H1 (cell line): ENCODE results near the gene EMX2. TPM values are rescaled to one million over a fixed set of nuclear protein-coding genes. Genes with fewer than 3 reads are reported as not detected.

Experiments
- CTCF ChIA-PET: fragments of 300-600 bp; sonication (Branson Sonifier 250); formaldehyde crosslinking; loops from one replicate; lab custom pipeline; 2021; ENCODE audit not compliant: partially characterized antibody; lab: Charles Lee
- POLR2A ChIA-PET: fragments of 300-600 bp; sonication (Branson Sonifier 250); formaldehyde crosslinking; loops from one replicate; lab custom pipeline; 2021; ENCODE audit warnings: inconsistent platforms; ENCODE audit not compliant: partially characterized antibody; lab: Charles Lee
- DNase-seq, 2 experiments: peaks; one replicate each; pipeline versions ENCODE4 v3.0.0 to v3.0.0-alpha.2; 2010 to 2022; ENCODE audit warnings: low spot score in 2 of 2, low read depth in 1 of 2, mixed read lengths in 1 of 2
- FAIRE-seq: peaks from 2 replicates; lab custom pipeline; 2011; peaks lifted over from hg19 to GRCh38; lab: Jason Lieb, UNC
- H2AFZ ChIP-seq: 2 replicates; pipeline ENCODE4 v1.8.1; 2012; ENCODE audit warnings: low read length, inconsistent platforms
- H2AK5ac ChIP-seq: 2 replicates; pipeline ENCODE4 v1.6.1; 2013; ENCODE audit warnings: low read depth, low read length
- H2BK120ac ChIP-seq: replicated peaks from 2 replicates; pipeline ENCODE3; 2013; ENCODE audit warnings: low read depth, low read length, inconsistent platforms
- H2BK12ac ChIP-seq: 2 replicates; pipeline ENCODE4 v1.6.1; 2013; ENCODE audit warnings: low read depth, low read length
- H2BK15ac ChIP-seq: 2 replicates; pipeline ENCODE4 v1.6.1; 2013; ENCODE audit warnings: low read length
- H2BK20ac ChIP-seq: 2 replicates; pipeline ENCODE4 v1.6.1; 2013; ENCODE audit warnings: low read length
- H2BK5ac ChIP-seq: 2 replicates; pipeline ENCODE4 v1.6.1; 2013; ENCODE audit warnings: low read depth, low read length
- H3K14ac ChIP-seq: 2 replicates; pipeline ENCODE4 v1.6.1; 2013; ENCODE audit warnings: inconsistent platforms; ENCODE audit not compliant: insufficient read length
- H3K18ac ChIP-seq: 2 replicates; pipeline ENCODE4 v1.6.1; 2013; ENCODE audit warnings: low read length; ENCODE audit errors: extremely low read depth
- H3K23ac ChIP-seq: 2 replicates; pipeline ENCODE4 v1.6.1; 2013; ENCODE audit warnings: inconsistent platforms; ENCODE audit not compliant: insufficient read length
- H3K23me2 ChIP-seq: 2 replicates; pipeline ENCODE4 v1.6.1; 2013; ENCODE audit warnings: low read depth, low read length
- H3K27ac ChIP-seq: 2 replicates; pipeline ENCODE4 v1.6.1; 2011; ENCODE audit warnings: low read depth, low read length, inconsistent platforms
- H3K27me3 ChIP-seq, 4 experiments: replicated peaks in 1 of 4; 1 replicate in 1 of 4; 2 replicates in 3 of 4; pipeline versions ENCODE4 v1.6.1 to v1.8.1; 2011 to 2013; ENCODE audit warnings: low read length in 3 of 4, mild to moderate bottlenecking in 3 of 4, inconsistent platforms in 2 of 4, mixed read lengths in 2 of 4, moderate library complexity in 1 of 4; ENCODE audit not compliant: control insufficient read depth in 3 of 4, insufficient read depth in 3 of 4; ENCODE audit errors: extremely low read depth in 1 of 4
- H3K36me3 ChIP-seq, 4 experiments: 2 replicates each; pipeline versions ENCODE4 v1.6.1 to v1.8.1; 2011 to 2013; ENCODE audit warnings: mild to moderate bottlenecking in 4 of 4, low read length in 3 of 4, moderate library complexity in 2 of 4, control low read depth in 1 of 4, inconsistent platforms in 1 of 4; ENCODE audit not compliant: insufficient read depth in 4 of 4, control insufficient read depth in 2 of 4
- H3K4ac ChIP-seq: replicated peaks from 2 replicates; pipeline ENCODE3; 2013; ENCODE audit warnings: low read length, low read depth, mixed read lengths, inconsistent platforms; ENCODE audit not compliant: insufficient read length
- H3K4me1 ChIP-seq, 4 experiments: replicated peaks in 1 of 4; 1 replicate in 1 of 4; 2 replicates in 3 of 4; pipeline versions ENCODE4 v1.6.1 to v1.8.1; 2011 to 2013; ENCODE audit warnings: low read length in 3 of 4, inconsistent platforms in 2 of 4, mixed read lengths in 1 of 4; ENCODE audit not compliant: insufficient read depth in 4 of 4, control insufficient read depth in 3 of 4
- H3K4me2 ChIP-seq, 2 experiments: 2 replicates each; pipeline versions ENCODE4 v1.6.1 to v1.8.1; 2011 to 2013; ENCODE audit warnings: low read depth in 2 of 2, low read length in 2 of 2, control low read depth in 1 of 2, inconsistent platforms in 1 of 2, mild to moderate bottlenecking in 1 of 2; ENCODE audit not compliant: insufficient read depth in 1 of 2
- H3K4me3 ChIP-seq, 4 experiments: fragments of 200-600, 300-600 bp in 1 of 4; sonication (generic), shearing (Covaris generic), sonication (Bioruptor Twin) in 1 of 4; 2 replicates each; pipeline versions ENCODE4 v1.5.1 to v1.8.1; 2011 to 2016; ENCODE audit warnings: low read length in 4 of 4, low read depth in 3 of 4, control low read depth in 2 of 4, inconsistent platforms in 2 of 4, mild to moderate bottlenecking in 2 of 4, mixed read lengths in 1 of 4, moderate library complexity in 1 of 4; ENCODE audit not compliant: insufficient read depth in 2 of 4; ENCODE audit errors: extremely low read depth in 1 of 4
- H3K56ac ChIP-seq: replicated peaks from 2 replicates; pipeline ENCODE3; 2013; ENCODE audit warnings: low read depth, mild to moderate bottlenecking, mixed read lengths, low read length, inconsistent platforms; ENCODE audit not compliant: insufficient read length
- H3K79me1 ChIP-seq: 2 replicates; pipeline ENCODE4 v1.6.1; 2013; ENCODE audit warnings: low read depth, low read length, control low read depth
- H3K79me2 ChIP-seq, 2 experiments: 2 replicates each; pipeline versions ENCODE4 v1.6.1 to v1.8.1; 2012 to 2013; ENCODE audit warnings: low read length in 2 of 2, mild to moderate bottlenecking in 2 of 2, inconsistent platforms in 1 of 2; ENCODE audit not compliant: insufficient read depth in 2 of 2, control insufficient read depth in 1 of 2
- H3K9ac ChIP-seq, 4 experiments: replicated peaks in 1 of 4; 1 replicate in 1 of 4; 2 replicates in 3 of 4; pipeline versions ENCODE4 v1.6.1 to v1.8.1; 2011 to 2013; ENCODE audit warnings: low read depth in 3 of 4, low read length in 3 of 4, control low read depth in 2 of 4, mild to moderate bottlenecking in 2 of 4, moderate library complexity in 2 of 4, inconsistent platforms in 1 of 4; ENCODE audit errors: extremely low read depth in 1 of 4
- H3K9me3 ChIP-seq, 2 experiments: 2 replicates each; pipeline versions ENCODE4 v1.6.1 to v1.8.1; 2012 to 2013; ENCODE audit warnings: mild to moderate bottlenecking in 2 of 2, moderate library complexity in 2 of 2, control low read depth in 1 of 2, inconsistent platforms in 1 of 2, low read depth in 1 of 2, low read length in 1 of 2, mixed read lengths in 1 of 2; ENCODE audit not compliant: insufficient read depth in 2 of 2
- H4K20me1 ChIP-seq, 2 experiments: replicated peaks in 1 of 2; 2 replicates each; pipeline versions ENCODE3 to v1.8.1; 2011 to 2013; ENCODE audit warnings: inconsistent platforms in 2 of 2, low read length in 2 of 2, mild to moderate bottlenecking in 1 of 2; ENCODE audit not compliant: insufficient read depth in 2 of 2, control insufficient read depth in 1 of 2
- H4K5ac ChIP-seq: 2 replicates; pipeline ENCODE4 v1.6.1; 2013; ENCODE audit warnings: low read length, low read depth, mixed read lengths, inconsistent platforms; ENCODE audit not compliant: insufficient read length
- H4K8ac ChIP-seq: 2 replicates; pipeline ENCODE4 v1.8.0; 2013; ENCODE audit warnings: mild to moderate bottlenecking, moderate library complexity, low read length, inconsistent platforms; ENCODE audit not compliant: insufficient read depth; ENCODE audit errors: extremely low read depth
- H4K91ac ChIP-seq: replicated peaks from 2 replicates; pipeline ENCODE3; 2013; ENCODE audit warnings: low read length, mixed read lengths, inconsistent platforms; ENCODE audit not compliant: insufficient read length
- BCL11A ChIP-seq, 2 experiments: IDR thresholded peaks; one replicate each; pipeline ENCODE4 v1.6.1; 2011; ENCODE audit warnings: low read depth in 2 of 2, low read length in 2 of 2, mild to moderate bottlenecking in 2 of 2
- WGBS, 2 experiments: shearing (Covaris generic) in 1 of 2; methylation state at CpG; one replicate each; pipeline versions ENCODE4 v1.1.6 to v1.1.7; 2013 to 2015; ENCODE audit warnings: low lambda C conversion rate in 2 of 2, mixed read lengths in 2 of 2, inconsistent platforms in 1 of 2, low coverage in 1 of 2, missing lambda C conversion rate in 1 of 2; ENCODE audit not compliant: insufficient replicate concordance in 2 of 2, insufficient coverage in 1 of 2, insufficient read length in 1 of 2; ENCODE audit errors: extremely low coverage in 1 of 2, missing lambda C conversion rate in 1 of 2; 5-methylcytosine and 5-hydroxymethylcytosine counted together
- polyA plus RNA-seq, 7 experiments: library from polyadenylated mRNA; depleted of rRNA in 3 of 7; stranded (reverse) in 5 of 7; unstranded in 2 of 7; fragments of >200 nt in 5 of 7; fragments of 200-250 nt in 2 of 7; gene quantifications; 1 replicate in 5 of 7; 2 replicates in 1 of 7; 4 replicates in 1 of 7; pipeline versions ENCODE4 v1.2.1 to v1.2.3, GENCODE V29; 2011 to 2013; ENCODE audit warnings: missing spikeins in 2 of 7, mixed read lengths in 2 of 7
- total RNA-seq: library from RNA; stranded (reverse); fragmentation: NEBNext Ultra II Directional; extraction: Animal tissue kit (Norgen Biotek cat#: 25700); gene quantifications from 2 replicates; pipeline ENCODE4 v1.2.1, GENCODE V29; 2021

Gene EMX2
- total and polyA plus RNA-seq, 2 of the 8 experiments (the other 6 are each of a cell fraction or from before 2014, with no cell fraction given) = not detected

DNA sequence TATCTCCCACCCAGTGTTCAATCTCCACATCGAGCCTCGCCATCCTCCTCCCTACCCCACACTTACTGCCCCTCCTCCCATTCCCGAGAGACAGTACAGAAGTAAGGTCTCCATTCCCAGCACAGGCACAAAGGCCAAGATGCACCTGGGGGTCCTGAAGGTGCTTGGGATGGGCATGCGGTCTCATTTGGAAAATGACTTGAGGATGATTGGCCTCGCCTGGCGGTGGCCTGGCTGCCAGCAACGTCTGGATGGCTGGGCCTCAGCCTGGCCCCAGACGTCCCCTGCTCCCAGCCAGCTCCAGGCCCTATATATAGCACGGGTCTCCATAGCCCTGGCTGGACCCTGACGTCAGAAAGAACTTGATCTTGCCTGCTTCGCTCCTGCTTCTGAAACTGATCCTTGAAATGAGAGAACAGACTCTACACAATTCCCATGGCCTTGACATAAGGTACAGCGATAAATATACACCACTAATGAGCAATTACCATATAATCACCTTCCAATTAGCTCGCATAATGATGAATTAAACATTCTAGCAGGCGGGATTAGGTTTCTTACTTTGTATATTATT lies 11.8 kb downstream of the EMX2 start:
- H3K4me3 ChIP-seq = peak overlapping the region in 1 of 4 experiments; percentile 51; a peak in 1 of 8 replicates
- H3K27me3 ChIP-seq = peaks cover 64 to 71% (median 68%) of the 10 kb centered on the region in 4 experiments
- no peak overlapping the region for H4K5ac ChIP-seq
- DNase-seq = no peak
- no peak overlapping the region for H3K14ac ChIP-seq
- H3K23ac ChIP-seq = no peak overlapping the region
- no peak overlapping the region for H3K56ac ChIP-seq
- H2AK5ac ChIP-seq = no peak overlapping the region
- 0 out of 2 replicates have a peak overlapping the region, but pooled peaks have one; percentile 50 for H2BK12ac ChIP-seq
- no peak overlapping the region for H3K9ac ChIP-seq
- H3K79me1 ChIP-seq = no peaks in the 10 kb centered on the region
- H2BK120ac ChIP-seq = no peak overlapping the region
- H3K4ac ChIP-seq = no peak overlapping the region
- peaks cover 5% of the 10 kb centered on the region for H3K23me2 ChIP-seq
- H2AFZ ChIP-seq = no peak overlapping the region
- H3K4me1 ChIP-seq = peaks cover 0 to 23% (median 13%) of the 10 kb centered on the region in 4 experiments; a peak in 6 of 7 replicates
- H2BK5ac ChIP-seq = no peak overlapping the region
- H3K18ac ChIP-seq = no peak overlapping the region; the same call in 1 of the 2 replicates
- H2BK20ac ChIP-seq = no peak overlapping the region
- FAIRE-seq = no peak
- no peaks in the 10 kb centered on the region for H3K79me2 ChIP-seq
- peaks cover 19 to 25% of the 10 kb centered on the region in 2 experiments for H4K20me1 ChIP-seq
- no peaks in the 10 kb centered on the region for H3K36me3 ChIP-seq
- WGBS, 2 experiments = 54% methylated on average over 14 of the region's 14 CpGs; no CpG with 5 or more reads in 1 of the 2 experiments
- POLR2A ChIA-PET = interaction anchor here (1.3 to 1.7 kb wide), 2 partner anchors 20 to 396 kb away, joined by 4 to 6 read pairs; no protein-coding TSS in a partner anchor
- H3K4me2 ChIP-seq = peak overlapping the region; percentile 60 to 65
- H3K27ac ChIP-seq = no peak overlapping the region
- no peak overlapping the region for H4K8ac ChIP-seq
- peak overlapping the region; percentile 83 for H2BK15ac ChIP-seq
- TF ChIP-seq BCL11A (IDR thresholded peaks at IDR 0.05; ENCODE audit: low read depth in 2 of 2, low read length in 2 of 2) = no peak
- TF ChIP-seq, all 59 proteins: peak for 0
- CTCF ChIA-PET = interaction anchor here (0.9 to 5.4 kb wide), 6 partner anchors 10 to 148 kb away, joined by 3 to 44 read pairs (median 4); no protein-coding TSS in a partner anchor
- Histone ChIP-seq H3K9me3 (no peaks in the 10 kb centered on the region), H4K91ac (no peak overlapping the region)
